HepG2 (cell line): ENCODE results near the gene SIRT5. TPM values are rescaled to one million over a fixed set of nuclear protein-coding genes. Genes with fewer than 3 reads are reported as not detected.

Experiments
- ASH2L ChIP-seq: fragments of 300-600, 200-600 bp; sonication (generic); IDR thresholded peaks from 2 replicates; pipeline ENCODE4 v1.7.0; 2017; ENCODE audit warnings: low read depth, mild to moderate bottlenecking, moderate library complexity, mixed read lengths, low read length; ENCODE audit not compliant: insufficient read length
- CAMTA2 ChIP-seq: sonication (generic); formaldehyde crosslinking; IDR thresholded peaks from 2 replicates; pipeline ENCODE4 v1.4.0; 2020; ENCODE audit warnings: mild to moderate bottlenecking, missing genetic modification reagents, borderline replicate concordance
- CHD2 ChIP-seq: IDR thresholded peaks from 2 replicates; pipeline ENCODE4 v1.6.1; 2011; ENCODE audit warnings: low read depth, low read length, improper control_type of control experiment
- ELF1 ChIP-seq: sonication (generic); formaldehyde crosslinking; IDR thresholded peaks from 2 replicates; pipeline ENCODE4 v1.4.0; 2020; ENCODE audit warnings: missing genetic modification reagents
- FOSL2 ChIP-seq: sonication (generic); formaldehyde crosslinking; IDR thresholded peaks from 2 replicates; pipeline ENCODE4 v1.4.0; 2020; ENCODE audit warnings: missing genetic modification reagents
- FOXJ3 ChIP-seq: sonication (generic); formaldehyde crosslinking; IDR thresholded peaks from 2 replicates; pipeline ENCODE4 v1.4.0; 2020; ENCODE audit warnings: missing genetic modification reagents, mild to moderate bottlenecking, borderline replicate concordance
- HNRNPH1 ChIP-seq: fragments of 200-400 bp; formaldehyde crosslinking; optimal IDR thresholded peaks from 2 replicates; pipeline ENCODE3; 2017; ENCODE audit warnings: mild to moderate bottlenecking, low read depth, low read length
- HOMEZ ChIP-seq: IDR thresholded peaks from 2 replicates; pipeline ENCODE4 v1.6.1; 2016; ENCODE audit warnings: low read depth
- IKZF1 ChIP-seq: fragments of 450-650 bp; IDR thresholded peaks from 2 replicates; pipeline ENCODE4 v1.7.1; 2016
- KDM5B ChIP-seq: sonication (generic); formaldehyde crosslinking; IDR thresholded peaks from 2 replicates; pipeline ENCODE4 v1.4.0; 2020; ENCODE audit warnings: missing genetic modification reagents, mild to moderate bottlenecking, borderline replicate concordance
- KLF12 ChIP-seq: sonication (generic); formaldehyde crosslinking; IDR thresholded peaks from 2 replicates; pipeline ENCODE4 v1.4.0; 2020; ENCODE audit warnings: missing genetic modification reagents, borderline replicate concordance
- KLF6 ChIP-seq: IDR thresholded peaks from 2 replicates; pipeline ENCODE4 v1.8.0; 2016; ENCODE audit warnings: missing biosample characterization, missing genetic modification reagents
- MLX ChIP-seq: IDR thresholded peaks from 2 replicates; pipeline ENCODE4 v1.6.1; 2016
- NR0B2 ChIP-seq: sonication (generic); formaldehyde crosslinking; IDR thresholded peaks from 2 replicates; pipeline ENCODE4 v1.4.0; 2020; ENCODE audit warnings: mild to moderate bottlenecking, missing genetic modification reagents
- TAF15 ChIP-seq: fragments of 200-400 bp; formaldehyde crosslinking; IDR thresholded peaks from one replicate; pipeline ENCODE4 v1.6.1; 2018; ENCODE audit warnings: mild to moderate bottlenecking, low read depth, low read length; ENCODE audit not compliant: poor library complexity, severe bottlenecking
- THRA ChIP-seq: sonication (generic); formaldehyde crosslinking; IDR thresholded peaks from 2 replicates; pipeline ENCODE4 v1.4.0; 2020; ENCODE audit warnings: missing genetic modification reagents, borderline replicate concordance
- TOE1 ChIP-seq: sonication (generic); formaldehyde crosslinking; IDR thresholded peaks from 2 replicates; pipeline ENCODE4 v1.4.0; 2020; ENCODE audit warnings: mild to moderate bottlenecking, missing genetic modification reagents
- ZBTB4 ChIP-seq: sonication (generic); formaldehyde crosslinking; IDR thresholded peaks from 2 replicates; pipeline ENCODE4 v1.4.0; 2020; ENCODE audit warnings: missing genetic modification reagents, mild to moderate bottlenecking, borderline replicate concordance
- ZFAT ChIP-seq: sonication (generic); formaldehyde crosslinking; conservative IDR thresholded peaks from 2 replicates; pipeline ENCODE4 v1.8.1; 2023; ENCODE audit warnings: missing genetic modification reagents, inconsistent platforms
- polyA plus RNA-seq, 8 experiments: library from polyadenylated mRNA; depleted of rRNA in 3 of 8; stranded (reverse) in 7 of 8; unstranded in 1 of 8; fragments of >200 nt; fragmentation: Illumina TruSeq in 4 of 8; extraction: Trizol in 4 of 8; gene quantifications; 2 replicates each; pipeline versions ENCODE4 v1.2.1 to v1.2.3, GENCODE V29; 2011 to 2016; ENCODE audit warnings: low read depth in 4 of 8, missing spikeins in 1 of 8, mixed read lengths in 1 of 8; ENCODE audit not compliant: insufficient read depth in 1 of 8
- total RNA-seq, 5 experiments: library from RNA; depleted of rRNA; stranded (reverse); fragments of >200 nt; fragmentation: Illumina TruSeq; extraction: Trizol; gene quantifications; 2 replicates each; pipeline ENCODE4 v1.2.3, GENCODE V29; 2016; ENCODE audit warnings: low read depth in 1 of 5
- TF ChIP-seq, protein P1 (sequence below): sonication (generic); formaldehyde crosslinking; IDR thresholded peaks from 2 replicates; pipeline ENCODE4 v1.5.1; 2020; ENCODE audit warnings: mild to moderate bottlenecking, missing genetic modification reagents, moderate library complexity

SIRT5 gene
- total and polyA plus RNA-seq, 2 of the 13 experiments (the other 11 are each of a cell fraction or from before 2014, with no cell fraction given): 14.1 to 16.6 TPM

DNA sequence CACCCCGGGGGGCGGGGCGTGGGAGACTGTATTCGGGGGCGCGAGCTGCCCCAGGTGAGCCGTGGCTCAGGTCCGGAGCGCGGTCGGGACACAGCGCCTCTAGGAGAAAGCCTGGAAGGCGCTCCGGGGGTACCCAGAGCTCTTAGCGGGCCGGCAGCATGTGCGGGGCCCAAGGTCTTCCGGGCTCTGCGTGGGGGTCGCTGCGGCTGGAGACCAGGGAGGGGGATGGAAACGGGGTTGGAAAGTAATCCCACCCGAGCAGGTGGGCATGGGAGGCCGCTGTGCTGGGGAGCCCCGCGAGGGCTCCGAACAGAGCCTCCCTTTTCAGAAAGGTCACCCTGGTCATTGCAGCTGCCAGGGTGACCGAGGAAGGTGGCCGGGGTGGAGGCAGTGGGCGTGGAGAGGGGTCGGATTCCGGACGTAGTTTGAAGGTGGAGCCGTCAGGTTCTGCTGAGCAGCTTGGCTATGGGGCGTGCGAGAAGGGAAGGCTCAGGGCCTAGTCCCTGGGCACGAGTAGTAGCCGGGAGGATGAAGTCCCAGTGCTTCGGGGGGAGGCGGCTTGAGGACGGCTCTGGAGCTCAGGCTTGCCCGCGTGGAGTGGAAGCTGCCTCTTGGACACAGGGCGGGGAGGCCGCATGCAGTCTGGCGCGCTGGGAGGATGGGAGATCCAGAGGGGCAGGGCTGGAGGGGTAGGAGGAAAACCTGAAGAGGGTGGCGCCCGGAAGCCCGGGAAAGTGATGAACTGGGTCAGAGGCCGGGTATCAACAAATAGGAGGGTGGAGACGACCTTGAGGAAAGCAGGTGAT, at the start of gene SIRT5 (continued):
- peak; percentile 96 for TF ChIP-seq KDM5B
- peak; percentile 89 for TF ChIP-seq ASH2L
- TF ChIP-seq FOSL2 (CRISPR knock-in tag): peak; percentile 54; the same call in 1 of the 2 replicates
- 0 out of 2 replicates have a peak, but pooled peaks have one; percentile 49 for TF ChIP-seq ZBTB4 (CRISPR knock-in tag)
- TF ChIP-seq FOXJ3: peak; percentile 64; the same call in 1 of the 2 replicates
- no peak for TF ChIP-seq IKZF1
- TF ChIP-seq CAMTA2 (CRISPR knock-in tag): 0 out of 2 replicates have a peak, but pooled peaks have one; percentile 64
- TF ChIP-seq TOE1 (CRISPR knock-in tag): peak; percentile 73
- TF ChIP-seq, protein P1, sequence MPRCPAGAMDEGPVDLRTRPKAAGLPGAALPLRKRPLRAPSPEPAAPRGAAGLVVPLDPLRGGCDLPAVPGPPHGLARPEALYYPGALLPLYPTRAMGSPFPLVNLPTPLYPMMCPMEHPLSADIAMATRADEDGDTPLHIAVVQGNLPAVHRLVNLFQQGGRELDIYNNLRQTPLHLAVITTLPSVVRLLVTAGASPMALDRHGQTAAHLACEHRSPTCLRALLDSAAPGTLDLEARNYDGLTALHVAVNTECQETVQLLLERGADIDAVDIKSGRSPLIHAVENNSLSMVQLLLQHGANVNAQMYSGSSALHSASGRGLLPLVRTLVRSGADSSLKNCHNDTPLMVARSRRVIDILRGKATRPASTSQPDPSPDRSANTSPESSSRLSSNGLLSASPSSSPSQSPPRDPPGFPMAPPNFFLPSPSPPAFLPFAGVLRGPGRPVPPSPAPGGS (CRISPR knock-in tag): peak; percentile 49
- peak; percentile 98 for TF ChIP-seq TAF15
- TF ChIP-seq CHD2: no peak
- peak; percentile 75 for TF ChIP-seq HOMEZ (CRISPR knock-in tag)
- TF ChIP-seq MLX: peak; percentile 14; the same call in 1 of the 2 replicates
- TF ChIP-seq KLF6 (CRISPR knock-in tag): peak; percentile 97
- no peak for TF ChIP-seq HNRNPH1
- no peak for TF ChIP-seq ZFAT (CRISPR knock-in tag)
- peak; percentile 88; the same call in 1 of the 2 replicates for TF ChIP-seq NR0B2 (CRISPR knock-in tag)
- TF ChIP-seq ELF1 (CRISPR knock-in tag): peak; percentile 61
- TF ChIP-seq THRA (CRISPR knock-in tag): peak; percentile 27; the same call in 1 of the 2 replicates
- peak; percentile 84 for TF ChIP-seq KLF12 (CRISPR knock-in tag)
